Mucosa of rectum (tissue), 2 donors: ENCODE measurements around the gene KRTAP4-7.
"Not testable (repeated sequence)": the region's sequence is repeated elsewhere in the genome, so short reads cannot be mapped to it uniquely, and the experiment has no call there.

Experiments
- H3K27ac ChIP-seq, 2 donors: one replicate each; pipeline ENCODE4 v1.7.0; 2013; ENCODE audit warnings: inconsistent platforms in 2 of 2, low read depth in 2 of 2, low read length in 2 of 2
- H3K27me3 ChIP-seq, 2 donors: one replicate each; pipeline ENCODE4 v1.7.0; 2013; ENCODE audit warnings: low read length in 2 of 2; ENCODE audit not compliant: control insufficient read depth in 2 of 2, insufficient read depth in 2 of 2
- H3K36me3 ChIP-seq, 2 donors: one replicate each; pipeline ENCODE4 v1.7.0; 2013; ENCODE audit warnings: low read length in 2 of 2; ENCODE audit not compliant: control insufficient read depth in 2 of 2, insufficient read depth in 2 of 2
- H3K4me1 ChIP-seq, 2 donors: one replicate each; pipeline ENCODE4 v1.7.0; 2013; ENCODE audit warnings: low read length in 2 of 2, mild to moderate bottlenecking in 1 of 2; ENCODE audit not compliant: control insufficient read depth in 2 of 2, insufficient read depth in 2 of 2
- H3K4me3 ChIP-seq, 2 donors: one replicate each; pipeline ENCODE4 v1.7.0; 2013; ENCODE audit warnings: low read length in 2 of 2
- H3K9ac ChIP-seq, 2 donors: one replicate each; pipeline ENCODE4 v1.7.0; 2013; ENCODE audit warnings: low read length in 2 of 2, low read depth in 1 of 2, mild to moderate bottlenecking in 1 of 2
- H3K9me3 ChIP-seq, 2 donors: one replicate each; pipeline ENCODE4 v1.7.0; 2013; ENCODE audit warnings: low read length in 2 of 2; ENCODE audit not compliant: control insufficient read depth in 2 of 2
- donor health status: healthy.
- donor health status: Normal muscosa, but diverticular disease.

KRTAP4-7 gene

DNA sequence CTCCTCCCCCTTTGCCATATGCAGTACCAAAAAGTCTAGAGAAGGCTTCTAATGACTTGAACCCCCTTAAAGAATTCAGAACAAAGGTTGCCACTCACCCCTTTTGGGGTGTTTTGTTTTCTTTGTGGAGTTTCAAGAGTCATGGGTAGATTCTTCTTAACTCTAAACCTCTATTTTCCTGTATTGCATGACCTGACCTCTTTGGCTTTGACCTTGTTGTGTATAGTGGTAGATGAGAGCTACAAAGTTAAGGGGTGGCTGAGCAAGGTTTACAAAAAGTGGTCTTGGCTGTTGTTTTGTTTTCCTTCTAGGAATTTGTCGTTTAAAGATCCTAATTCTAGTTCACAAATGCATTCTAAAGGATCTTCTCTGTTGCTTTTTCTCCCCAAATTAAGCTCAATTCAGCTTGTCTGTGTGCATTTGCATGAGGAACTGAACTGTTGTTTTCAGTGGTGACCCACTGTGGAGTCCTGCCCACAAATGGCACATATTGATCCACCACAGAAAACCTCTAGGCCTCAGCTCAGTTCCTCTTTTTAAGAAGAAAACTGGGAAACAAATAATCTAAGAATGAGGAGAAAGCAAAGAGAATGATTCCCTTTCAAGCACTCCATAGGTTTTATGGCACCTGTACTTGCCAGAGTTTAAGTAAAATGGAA is 24.9 kb downstream of the KRTAP4-7 start:
- not testable (repeated sequence) for H3K36me3 ChIP-seq, H3K27ac ChIP-seq, H3K9me3 ChIP-seq, H3K4me3 ChIP-seq, H3K27me3 ChIP-seq, H3K4me1 ChIP-seq, H3K9ac ChIP-seq

DNA sequence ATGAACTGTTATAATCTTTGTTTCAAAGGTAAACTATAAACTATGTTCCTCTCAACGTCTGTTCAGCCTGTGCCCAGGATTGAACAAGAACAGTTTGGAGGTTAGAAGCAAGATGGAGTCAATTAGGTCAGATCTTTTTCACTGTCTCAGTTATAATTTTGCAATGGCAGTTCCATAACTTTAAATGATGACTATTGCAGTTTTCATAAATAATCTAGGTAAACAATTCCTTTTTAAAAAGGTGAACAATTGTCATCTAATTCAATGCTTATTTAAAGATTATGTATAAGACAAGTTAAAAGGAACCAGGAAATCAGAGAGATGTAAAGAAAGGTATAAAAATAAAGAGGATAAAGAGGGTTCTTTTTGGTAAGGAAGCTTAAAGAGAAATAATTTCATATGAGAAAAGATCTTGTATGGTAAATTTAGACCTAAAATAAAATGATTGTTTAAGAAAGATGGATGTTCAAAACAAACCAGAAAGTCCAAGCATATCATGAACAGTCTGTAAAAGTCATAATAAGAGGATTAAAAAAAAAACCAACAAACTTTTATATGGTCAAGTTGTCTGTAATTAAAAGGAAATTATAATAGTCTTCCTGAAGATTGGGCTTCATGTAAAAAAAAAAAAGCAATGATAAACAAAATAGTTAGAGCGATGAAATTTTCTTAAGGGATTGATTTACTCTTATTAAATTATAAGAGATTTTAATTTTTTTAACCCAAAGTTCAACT is 27.4 kb downstream of the KRTAP4-7 start:
- Histone ChIP-seq H3K4me1 (no peaks in the 10 kb centered on the region), H3K9ac (no peak overlapping the region), H3K27ac (no peak overlapping the region), H3K4me3 (no peak overlapping the region), H3K9me3 (no peaks in the 10 kb centered on the region), H3K36me3 (no peaks in the 10 kb centered on the region), H3K27me3 (no peaks in the 10 kb centered on the region)

DNA sequence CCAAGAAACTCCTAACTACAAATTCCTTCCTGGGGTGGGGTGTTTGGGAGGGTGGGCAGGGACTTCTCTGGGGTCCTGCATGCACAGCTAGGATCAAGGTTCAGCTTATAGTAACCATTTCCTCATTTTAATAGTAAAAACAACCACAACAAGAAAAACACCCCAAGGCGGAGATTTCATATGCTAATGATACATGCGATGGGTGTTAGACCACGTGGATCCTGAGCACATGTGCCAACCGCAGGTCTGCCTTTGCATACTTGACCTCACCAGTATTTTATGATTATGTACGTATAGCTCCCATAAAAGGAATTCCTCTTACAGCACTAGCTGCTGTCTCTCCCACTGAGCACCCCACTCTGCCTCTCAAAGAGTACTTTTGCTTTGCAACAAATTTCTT is 32.3 kb downstream of the KRTAP4-7 start:
- no peaks in the 10 kb centered on the region for H3K36me3 ChIP-seq
- H3K27me3 ChIP-seq: no peaks in the 10 kb centered on the region
- H3K27ac ChIP-seq: no peak overlapping the region
- no peaks in the 10 kb centered on the region for H3K4me1 ChIP-seq
- H3K9ac ChIP-seq: no peak overlapping the region
- H3K4me3 ChIP-seq: no peak overlapping the region
- H3K9me3 ChIP-seq: no peaks in the 10 kb centered on the region

DNA sequence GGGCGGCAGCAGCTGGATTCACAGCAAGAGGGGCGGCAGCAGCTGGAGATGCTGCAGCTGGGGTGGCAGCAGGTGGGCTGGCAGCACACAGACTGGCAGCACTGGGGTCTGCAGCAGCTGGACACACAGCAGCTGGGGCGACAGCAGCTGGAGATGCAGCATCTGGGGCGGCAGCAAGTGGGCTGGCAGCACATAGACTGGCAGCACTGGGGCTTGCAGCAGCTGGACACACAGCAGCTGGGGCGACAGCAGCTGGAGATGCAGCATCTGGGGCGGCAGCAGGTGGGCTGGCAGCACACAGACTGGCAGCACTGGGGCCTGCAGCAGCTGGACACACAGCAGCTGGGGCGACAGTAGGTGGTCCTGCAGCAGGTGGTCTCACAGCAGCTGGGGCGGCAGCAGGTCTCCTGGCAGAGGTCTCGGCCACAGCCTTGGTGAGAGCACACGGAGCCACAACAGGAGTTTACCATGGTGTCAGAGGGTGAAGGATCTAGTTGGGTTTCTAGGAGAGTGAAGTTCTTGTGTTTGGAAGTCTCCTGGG is 34.0 kb downstream of the KRTAP4-7 start, which contains the start of gene KRTAP4-11:
TSS of gene KRTAP4-11 (minus strand) at position 528 of the 541 bp plus-strand sequence. CDS start at position 470, 58 bp downstream.
- H3K9ac ChIP-seq, H3K27me3 ChIP-seq, H3K4me3 ChIP-seq, H3K27ac ChIP-seq, H3K4me1 ChIP-seq, H3K36me3 ChIP-seq, H3K9me3 ChIP-seq: not testable (repeated sequence)

DNA sequence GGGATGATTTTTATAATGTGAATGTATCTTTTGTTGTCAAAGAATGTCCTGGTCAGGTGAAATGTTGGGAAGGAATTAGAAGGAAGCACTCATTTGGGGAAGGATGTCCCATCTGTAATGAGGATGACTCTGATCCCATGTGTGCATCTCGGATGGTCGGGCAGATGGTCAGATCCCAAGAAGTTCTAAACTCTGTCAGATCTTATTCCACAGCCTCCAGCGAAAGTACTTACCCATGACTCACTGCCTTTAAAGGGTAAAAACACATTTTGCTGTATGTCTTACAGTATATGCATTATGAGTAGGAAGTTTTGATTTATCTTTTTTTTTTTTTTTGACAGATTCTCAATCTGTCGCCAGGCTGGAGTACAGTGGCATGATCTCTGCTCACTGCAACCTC is 34.8 kb downstream of the KRTAP4-7 start:
- Histone ChIP-seq H3K27me3 (no peaks in the 10 kb centered on the region), H3K36me3 (no peaks in the 10 kb centered on the region), H3K27ac (no peak overlapping the region), H3K4me1 (no peaks in the 10 kb centered on the region), H3K9me3 (no peaks in the 10 kb centered on the region), H3K9ac (no peak overlapping the region), H3K4me3 (no peak overlapping the region)

DNA sequence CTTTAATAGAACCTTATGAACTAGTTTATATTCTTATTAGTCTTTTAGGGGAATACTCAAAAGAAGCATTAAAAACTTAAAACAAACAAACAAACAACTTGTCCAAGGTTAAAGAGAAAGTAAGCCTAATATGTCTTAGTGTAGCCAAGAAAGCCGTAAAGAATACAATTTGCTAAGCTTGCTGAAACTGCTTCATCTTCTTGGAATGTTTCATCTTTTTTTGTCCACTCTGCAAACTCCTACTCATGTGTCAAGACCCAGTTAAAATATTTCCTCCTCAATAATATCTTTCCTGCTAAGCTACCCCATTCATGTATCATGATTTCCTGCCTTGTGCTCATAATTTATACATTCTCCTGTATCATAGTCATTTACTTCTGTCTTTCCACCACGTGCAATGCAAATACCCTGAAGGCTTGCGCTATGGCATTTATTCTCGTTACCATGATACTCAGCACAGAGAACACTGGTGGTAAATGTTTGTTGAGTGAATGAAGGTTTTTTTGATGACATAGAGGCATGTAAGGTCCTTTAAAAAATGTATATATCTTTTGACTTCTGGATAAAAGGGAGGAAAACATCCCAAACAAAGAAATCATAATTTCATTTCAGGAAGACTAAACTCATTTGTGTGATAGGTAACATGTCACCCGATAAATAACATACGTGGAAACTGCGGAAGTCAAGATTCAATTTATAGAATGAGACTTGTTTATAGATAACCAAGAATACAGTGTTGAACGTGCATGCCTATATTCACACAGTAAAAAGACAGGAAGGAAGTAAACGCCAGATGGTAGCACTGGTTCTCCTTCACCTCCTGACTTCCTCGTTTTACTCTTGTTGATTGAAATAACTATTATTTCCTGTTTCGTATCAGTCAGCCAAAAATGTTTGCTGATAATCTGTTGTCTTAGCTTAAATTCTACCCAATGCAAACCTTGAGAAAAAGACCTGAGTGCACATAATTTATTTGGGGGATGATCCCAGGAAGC is 36.0 kb downstream of the KRTAP4-7 start:
- H3K4me3 ChIP-seq, H3K36me3 ChIP-seq, H3K4me1 ChIP-seq, H3K27me3 ChIP-seq, H3K9ac ChIP-seq, H3K27ac ChIP-seq, H3K9me3 ChIP-seq: not testable (repeated sequence)

DNA sequence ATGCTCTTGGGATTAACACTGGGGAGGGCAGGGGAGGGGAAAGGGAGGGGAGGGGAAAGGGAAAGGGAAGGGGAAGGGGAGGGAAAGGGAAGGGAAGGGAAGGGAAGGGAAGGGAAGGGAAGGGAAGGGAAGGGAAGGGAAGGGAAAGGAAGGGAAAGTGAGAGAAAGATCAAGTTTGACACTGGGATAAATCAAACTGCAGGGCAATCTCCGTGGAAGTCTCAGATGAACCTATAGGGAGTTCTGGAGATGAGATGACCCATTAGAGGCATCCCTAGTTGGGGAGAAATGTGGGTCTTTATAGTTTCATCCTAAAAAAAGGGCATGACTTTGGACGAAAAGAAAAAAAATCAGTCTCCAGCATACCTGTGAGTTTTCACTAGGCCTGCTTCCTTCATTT is 37.8 kb downstream of the KRTAP4-7 start:
- Histone ChIP-seq H3K36me3 (no peaks in the 10 kb centered on the region), H3K9me3 (no peaks in the 10 kb centered on the region), H3K9ac (no peak overlapping the region), H3K4me1 (no peaks in the 10 kb centered on the region), H3K27ac (no peak overlapping the region), H3K27me3 (no peaks in the 10 kb centered on the region), H3K4me3 (no peak overlapping the region)

DNA sequence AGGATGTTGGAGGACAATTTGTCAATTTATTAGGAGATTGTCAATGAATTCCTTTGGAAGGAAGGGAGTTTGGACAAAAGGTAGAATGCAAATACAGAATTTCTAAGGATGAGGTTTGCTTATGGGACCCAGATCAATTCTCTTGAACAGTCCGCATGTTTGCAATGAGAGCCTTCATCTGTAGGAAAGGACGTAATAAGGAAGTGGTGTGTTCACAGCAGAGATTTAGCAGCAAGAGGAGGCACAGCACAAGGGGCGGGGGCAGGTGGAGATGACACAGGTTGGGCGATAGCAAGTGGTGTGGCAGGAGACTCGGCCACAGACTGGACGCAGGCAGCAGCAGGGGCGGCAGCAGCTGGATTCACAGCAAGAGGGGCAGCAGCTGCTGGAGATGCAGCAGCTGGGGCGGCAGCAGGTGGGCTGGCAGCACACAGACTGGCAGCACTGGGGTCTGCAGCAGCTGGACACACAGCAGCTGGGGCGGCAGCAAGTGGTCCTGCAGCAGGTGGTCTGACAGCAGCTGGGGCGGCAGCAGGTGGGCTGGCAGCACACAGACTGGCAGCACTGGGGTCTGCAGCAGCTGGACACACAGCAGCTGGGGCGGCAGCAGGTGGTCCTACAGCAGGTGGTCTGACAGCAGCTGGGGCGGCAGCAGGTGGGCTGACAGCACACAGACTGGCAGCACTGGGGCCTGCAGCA is 39.5 kb downstream of the KRTAP4-7 start:
- not testable (repeated sequence) for H3K4me3 ChIP-seq, H3K36me3 ChIP-seq, H3K27me3 ChIP-seq, H3K4me1 ChIP-seq, H3K9me3 ChIP-seq, H3K9ac ChIP-seq, H3K27ac ChIP-seq

DNA sequence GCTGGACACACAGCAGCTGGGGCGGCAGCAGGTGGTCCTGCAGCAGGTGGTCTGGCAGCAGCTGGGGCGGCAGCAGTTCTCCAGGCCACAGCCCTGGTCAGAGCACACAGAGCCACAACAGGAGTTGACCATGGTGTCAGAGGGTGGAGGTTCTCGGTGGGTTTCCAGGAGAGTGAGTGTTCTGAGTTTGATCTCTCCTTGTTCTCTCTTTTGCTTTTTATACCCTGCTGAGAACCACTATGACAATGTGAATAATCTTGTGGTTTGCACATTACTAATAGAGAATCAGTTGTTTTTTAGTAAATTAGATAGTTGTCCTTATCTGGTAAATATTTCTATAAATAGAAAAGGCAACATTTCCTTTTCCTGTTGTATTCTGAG is 40.0 kb downstream of the KRTAP4-7 start, which contains the start of gene KRTAP4-12:
TSS of gene KRTAP4-12 (minus strand) at position 192 of the 381 bp plus-strand sequence. CDS start at position 132, 60 bp downstream.
- H3K27me3 ChIP-seq, H3K36me3 ChIP-seq, H3K27ac ChIP-seq, H3K9ac ChIP-seq, H3K4me3 ChIP-seq, H3K9me3 ChIP-seq, H3K4me1 ChIP-seq: not testable (repeated sequence)
